Right renal pelvis (tissue), 4 donors: Measurements from ENCODE around the gene TMEM175. TPM values are rescaled to one million over a fixed set of nuclear protein-coding genes. Genes with fewer than 3 reads are reported as not detected.
"Not testable (repeated sequence)": the region's sequence is repeated elsewhere in the genome, so short reads cannot be mapped to it uniquely, and the experiment has no call there.

Source experiments
- DNase-seq, 4 donors: peaks; one replicate each; pipeline ENCODE4 v3.0.0-alpha.2; 2013; ENCODE audit warnings: low read depth in 4 of 4, low spot score in 3 of 4, missing footprints in 1 of 4
- polyA plus RNA-seq, 4 donors: library from polyadenylated mRNA; unstranded; fragments of 120-200 nt; gene quantifications; one replicate each; pipeline ENCODE4 v1.2.1, GENCODE V29; 2013; ENCODE audit not compliant: insufficient read length in 4 of 4

Gene TMEM175
- polyA plus RNA-seq, 4 donors, result 21.6 to 26.8 (median 23.5) TPM

- no peak for DNase-seq
Observed at GRCh38 chr4:998096-998691, 65.9 kb downstream of the TMEM175 start.

DNA sequence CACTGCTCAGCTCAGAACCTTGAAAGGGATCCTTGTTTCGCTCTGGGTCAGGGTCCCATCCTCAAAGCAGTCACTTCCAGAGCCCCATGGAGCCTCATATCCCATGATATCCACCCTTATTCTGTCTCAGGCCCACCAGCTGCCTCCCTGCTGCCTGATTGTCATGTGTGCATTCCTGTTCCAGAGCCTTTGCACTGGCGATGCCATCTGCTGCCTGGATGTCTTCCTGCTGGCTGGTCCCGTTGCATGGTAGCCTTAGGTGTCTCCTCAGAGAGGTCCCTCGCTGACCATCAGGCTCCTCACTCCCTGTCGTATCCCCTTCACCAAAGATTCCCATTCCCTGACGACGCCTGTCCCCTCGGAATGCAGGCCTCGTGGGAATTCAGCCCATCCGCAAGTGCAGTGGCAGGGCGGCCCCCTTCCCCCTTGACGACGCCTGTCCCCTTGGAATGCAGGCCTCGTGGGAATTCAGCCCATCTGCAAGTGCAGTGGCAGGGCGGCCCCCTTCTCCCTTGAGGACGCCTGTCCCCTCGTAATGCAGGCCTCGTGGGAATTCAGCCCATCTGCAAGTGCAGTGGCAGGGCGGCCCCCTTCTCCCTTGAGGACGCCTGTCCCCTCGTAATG is 67.1 kb downstream of the TMEM175 start:
- DNase-seq, result not testable (repeated sequence)

GRCh38 chr4:999882-1000425 is 67.7 kb downstream of the TMEM175 start:
- DNase-seq, result no peak

DNA sequence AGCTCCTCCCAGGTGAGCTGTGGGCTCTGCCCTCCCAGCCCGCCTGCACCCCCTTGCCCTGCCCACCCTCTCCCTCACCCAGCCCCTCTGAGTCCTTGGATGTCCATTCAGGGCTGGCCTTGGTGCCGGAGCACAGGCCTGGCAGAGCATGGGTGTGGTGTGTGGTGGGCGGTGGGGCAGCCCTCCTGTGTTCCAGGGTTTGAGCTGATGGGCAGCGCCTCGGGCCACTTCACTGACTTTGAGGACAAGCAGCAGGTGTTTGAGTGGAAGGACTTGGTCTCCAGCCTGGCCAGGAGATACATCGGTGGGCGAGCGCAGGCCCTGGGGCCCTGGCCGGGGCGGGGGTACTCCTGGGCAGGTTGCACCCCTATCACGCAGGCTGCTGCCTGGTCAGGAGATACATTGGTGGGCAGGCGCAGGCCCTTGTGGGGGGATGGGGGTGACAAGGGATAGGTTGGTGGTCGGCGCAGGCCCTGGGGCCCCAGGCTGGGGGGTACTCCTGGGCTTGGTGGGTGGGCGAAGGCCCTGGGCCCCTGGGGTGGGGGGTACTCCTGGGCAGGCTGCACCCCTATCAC is 68.5 kb downstream of the TMEM175 start:
- DNase-seq, result no peak

DNA sequence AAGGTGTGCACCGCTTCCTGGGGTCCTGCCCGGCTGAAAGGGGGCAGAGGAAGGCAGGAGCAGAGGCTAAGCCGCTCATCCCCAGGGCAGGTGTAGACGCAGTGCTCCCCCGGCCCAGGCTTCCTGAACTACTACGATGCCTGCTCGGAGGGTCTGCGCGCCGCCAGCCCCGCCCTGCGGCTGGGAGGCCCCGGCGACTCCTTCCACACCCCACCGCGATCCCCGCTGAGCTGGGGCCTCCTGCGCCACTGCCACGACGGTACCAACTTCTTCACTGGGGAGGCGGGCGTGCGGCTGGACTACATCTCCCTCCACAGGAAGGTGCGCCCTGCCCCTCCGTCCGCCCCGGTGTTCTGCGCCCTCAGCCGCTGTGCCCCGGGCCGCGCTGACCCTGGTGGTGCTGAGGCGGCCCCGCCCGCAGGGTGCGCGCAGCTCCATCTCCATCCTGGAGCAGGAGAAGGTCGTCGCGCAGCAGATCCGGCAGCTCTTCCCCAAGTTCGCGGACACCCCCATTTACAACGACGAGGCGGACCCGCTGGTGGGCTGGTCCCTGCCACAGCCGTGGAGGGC is 69.4 kb downstream of the TMEM175 start:
- DNase-seq, result no peak

- DNase-seq, result no peak
Observed at GRCh38 chr4:1002131-1002630, 69.9 kb downstream of the TMEM175 start.

GRCh38 chr4:1002631-1003251 is 70.5 kb downstream of the TMEM175 start:
- no peak for DNase-seq

GRCh38 chr4:1003271-1004070 is 71.2 kb downstream of the TMEM175 start:
- DNase-seq, result no peak

DNA sequence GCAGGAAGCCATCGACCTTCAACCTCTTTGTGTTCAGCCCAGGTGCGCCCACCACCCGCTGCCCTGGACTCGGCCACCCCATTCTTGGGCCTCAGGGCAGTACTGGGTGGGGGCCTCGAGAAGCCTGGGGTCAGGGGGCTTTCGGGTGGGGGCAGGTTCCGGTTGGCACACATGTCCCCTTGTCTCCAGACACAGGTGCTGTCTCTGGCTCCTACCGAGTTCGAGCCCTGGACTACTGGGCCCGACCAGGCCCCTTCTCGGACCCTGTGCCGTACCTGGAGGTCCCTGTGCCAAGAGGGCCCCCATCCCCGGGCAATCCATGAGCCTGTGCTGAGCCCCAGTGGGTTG is 71.8 kb downstream of the TMEM175 start:
- no peak for DNase-seq

GRCh38 chr4:1004557-1005485 is 72.6 kb downstream of the TMEM175 start:
- DNase-seq, result no peak

- DNase-seq, result no peak
Observed at GRCh38 chr4:1006856-1007255, 74.6 kb downstream of the TMEM175 start.

Other genes with a start within 250 kb of the TMEM175 start
- gene SLC49A3, start 243.3 kb upstream of the TMEM175 start, polyA plus RNA-seq, result 1 to 10 TPM; 3.5 to 6.6 (median 4.2) TPM
- 10 to 100 TPM; 64.9 to 76.9 (median 72.0) TPM for gene PCGF3, start 226.6 kb upstream of the TMEM175 start, polyA plus RNA-seq
- 1 to 10 TPM; 1.4 to 3.3 (median 1.9) TPM for gene CPLX1, start 106.3 kb upstream of the TMEM175 start, polyA plus RNA-seq
- gene GAK, start 144 bp upstream of the TMEM175 start, polyA plus RNA-seq, result 10 to 100 TPM; 52.1 to 71.6 (median 58.7) TPM
- gene DGKQ, start 41.1 kb downstream of the TMEM175 start, polyA plus RNA-seq, result 10 to 100 TPM in 1 of 4 donors, 1 to 10 TPM in 3; 6.4 to 10.4 (median 6.8) TPM
- gene IDUA, start 54.6 kb downstream of the TMEM175 start, polyA plus RNA-seq, result 10 to 100 TPM; 10.2 to 19.2 (median 12.9) TPM
- 10 to 100 TPM in 2 of 4 donors, 1 to 10 TPM in 2; 6.6 to 15.6 (median 9.7) TPM for gene SLC26A1, start 60.9 kb downstream of the TMEM175 start, polyA plus RNA-seq
- gene FGFRL1, start 79.2 kb downstream of the TMEM175 start, polyA plus RNA-seq, result 10 to 100 TPM; 33.3 to 45.2 (median 35.5) TPM
- gene RNF212, start 181.1 kb downstream of the TMEM175 start, polyA plus RNA-seq, result 10 to 100 TPM; 10.8 to 16.8 (median 13.0) TPM
- 10 to 100 TPM in 2 of 4 donors, 1 to 10 TPM in 2; 9.3 to 18.3 (median 10.6) TPM for gene SPON2, start 240.1 kb downstream of the TMEM175 start, polyA plus RNA-seq